ENCODE data around the gene CACNA2D1. TPM values are rescaled to one million over a fixed set of nuclear protein-coding genes. Genes with fewer than 3 reads are reported as not detected.

The CACNA2D1 gene
- polyA plus RNA-seq, 4 donors, result 21.2 to 31.9 (median 22.7) TPM

GRCh38 chr7:82241356-82241755, 202.2 kb downstream of the CACNA2D1 start:
- DNase-seq (ENCODE audit: low read depth in 4 of 4, low spot score in 2 of 4), result no peak

GRCh38 chr7:82235713-82236112, 207.9 kb downstream of the CACNA2D1 start:
- DNase-seq (ENCODE audit: low read depth in 4 of 4, low spot score in 2 of 4), result no peak

GRCh38 chr7:82234457-82235049, 209.0 kb downstream of the CACNA2D1 start:
- peak; percentile 11 to 24 (median 18) for DNase-seq (ENCODE audit: low read depth in 4 of 4, low spot score in 2 of 4)

GRCh38 chr7:82230811-82231581, 212.6 kb downstream of the CACNA2D1 start:
- no peak for DNase-seq (ENCODE audit: low read depth in 4 of 4, low spot score in 2 of 4)

- no peak for DNase-seq (ENCODE audit: low read depth in 4 of 4, low spot score in 2 of 4)
Measured at GRCh38 chr7:82229164-82229563, 214.4 kb downstream of the CACNA2D1 start.

GRCh38 chr7:82226191-82226590, 217.4 kb downstream of the CACNA2D1 start:
- no peak for DNase-seq (ENCODE audit: low read depth in 4 of 4, low spot score in 2 of 4)

GRCh38 chr7:82224529-82224928, 219.0 kb downstream of the CACNA2D1 start:
- DNase-seq (ENCODE audit: low read depth in 4 of 4, low spot score in 2 of 4), result no peak

- DNase-seq (ENCODE audit: low read depth in 4 of 4, low spot score in 2 of 4), result no peak
Measured at GRCh38 chr7:82223580-82223979, 220.0 kb downstream of the CACNA2D1 start.

GRCh38 chr7:82221152-82221674, 222.4 kb downstream of the CACNA2D1 start:
- no peak for DNase-seq (ENCODE audit: low read depth in 4 of 4, low spot score in 2 of 4)

- no peak for DNase-seq (ENCODE audit: low read depth in 4 of 4, low spot score in 2 of 4)
Measured at GRCh38 chr7:82212466-82212865, 231.1 kb downstream of the CACNA2D1 start.

- DNase-seq (ENCODE audit: low read depth in 4 of 4, low spot score in 2 of 4), result no peak
Measured at GRCh38 chr7:82211333-82211732, 232.2 kb downstream of the CACNA2D1 start.

GRCh38 chr7:82210416-82211184, 233.0 kb downstream of the CACNA2D1 start:
- DNase-seq (ENCODE audit: low read depth in 4 of 4, low spot score in 2 of 4), result no peak

- no peak for DNase-seq (ENCODE audit: low read depth in 4 of 4, low spot score in 2 of 4)
Measured at GRCh38 chr7:82209179-82209747, 234.3 kb downstream of the CACNA2D1 start.

GRCh38 chr7:82204694-82205093, 238.9 kb downstream of the CACNA2D1 start:
- no peak for DNase-seq (ENCODE audit: low read depth in 4 of 4, low spot score in 2 of 4)

- DNase-seq (ENCODE audit: low read depth in 4 of 4, low spot score in 2 of 4), result no peak
Measured at GRCh38 chr7:82202965-82203364, 240.6 kb downstream of the CACNA2D1 start.

- no peak for DNase-seq (ENCODE audit: low read depth in 4 of 4, low spot score in 2 of 4)
Measured at GRCh38 chr7:82202107-82202506, 241.5 kb downstream of the CACNA2D1 start.

- DNase-seq (ENCODE audit: low read depth in 4 of 4, low spot score in 2 of 4), result no peak
Measured at GRCh38 chr7:82200601-82201000, 243.0 kb downstream of the CACNA2D1 start.

GRCh38 chr7:82194016-82194643, 249.4 kb downstream of the CACNA2D1 start:
- no peak for DNase-seq (ENCODE audit: low read depth in 4 of 4, low spot score in 2 of 4)

GRCh38 chr7:82188636-82189035, 254.9 kb downstream of the CACNA2D1 start:
- DNase-seq (ENCODE audit: low read depth in 4 of 4, low spot score in 2 of 4), result no peak

- no peak for DNase-seq (ENCODE audit: low read depth in 4 of 4, low spot score in 2 of 4)
Measured at GRCh38 chr7:82185443-82185842, 258.1 kb downstream of the CACNA2D1 start.
